ENCODE measurements around the gene MINDY2.
"Not testable (repeated sequence)": the region's sequence is repeated elsewhere in the genome, so short reads cannot be mapped to it uniquely, and the experiment has no call there.

Gene MINDY2

GRCh38 chr15:58865425-58865880 is 94.4 kb downstream of the MINDY2 start:
- H3K27ac ChIP-seq (ENCODE audit: low read depth, low read length), result no peak overlapping the region
- H3K9ac ChIP-seq (ENCODE audit: low read depth, low read length), result 0 out of 2 replicates have a peak overlapping the region, but pooled peaks have one; percentile 59
- peaks cover 10% of the 10 kb centered on the region; the same call in 1 of the 2 replicates for H3K4me1 ChIP-seq (ENCODE audit: control insufficient read depth, insufficient read depth, low read length)
- H3K27me3 ChIP-seq (ENCODE audit: control insufficient read depth, insufficient read depth, low read length), result peaks cover 9% of the 10 kb centered on the region; the same call in 1 of the 2 replicates
- no peaks in the 10 kb centered on the region for H3K9me3 ChIP-seq (ENCODE audit: control insufficient read depth, insufficient read depth, low read length)
- peak overlapping the region; percentile 39 for H3K4me3 ChIP-seq (ENCODE audit: low read depth, low read length)
- no peaks in the 10 kb centered on the region for H3K36me3 ChIP-seq (ENCODE audit: control insufficient read depth, insufficient read depth, low read length)

GRCh38 chr15:58867926-58868325 is 96.8 kb downstream of the MINDY2 start:
- Histone ChIP-seq H3K27me3 (ENCODE audit: control insufficient read depth, insufficient read depth, low read length) (peaks cover 9% of the 10 kb centered on the region; the same call in 1 of the 2 replicates), H3K4me3 (ENCODE audit: low read depth, low read length) (no peak overlapping the region), H3K36me3 (ENCODE audit: control insufficient read depth, insufficient read depth, low read length) (no peaks in the 10 kb centered on the region), H3K27ac (ENCODE audit: low read depth, low read length) (no peak overlapping the region), H3K9ac (ENCODE audit: low read depth, low read length) (no peak overlapping the region), H3K4me1 (ENCODE audit: control insufficient read depth, insufficient read depth, low read length) (peaks cover 10% of the 10 kb centered on the region; the same call in 1 of the 2 replicates), H3K9me3 (ENCODE audit: control insufficient read depth, insufficient read depth, low read length) (no peaks in the 10 kb centered on the region)

DNA sequence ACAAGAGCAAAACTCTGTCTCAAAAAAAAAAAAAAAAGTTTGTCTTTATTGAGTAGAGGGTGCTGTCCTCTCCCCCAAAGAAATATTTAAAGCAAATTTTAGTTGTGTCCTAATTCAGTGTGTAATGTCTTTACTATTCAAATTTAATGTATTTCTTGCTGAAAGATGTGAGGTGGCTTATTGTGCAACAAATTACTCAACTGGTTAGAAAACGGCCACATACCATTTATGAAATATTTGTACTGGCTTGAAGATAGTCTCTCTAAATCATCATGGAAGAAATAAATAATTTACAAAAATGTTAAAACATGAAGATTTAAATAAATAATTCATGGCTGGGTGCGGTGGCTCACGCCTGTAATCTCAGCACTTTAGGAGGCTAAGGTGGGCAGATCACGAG is 99.3 kb downstream of the MINDY2 start:
- Histone ChIP-seq H3K9ac (ENCODE audit: low read depth, low read length) (no peak overlapping the region), H3K36me3 (ENCODE audit: control insufficient read depth, insufficient read depth, low read length) (no peaks in the 10 kb centered on the region), H3K27me3 (ENCODE audit: control insufficient read depth, insufficient read depth, low read length) (no peaks in the 10 kb centered on the region), H3K9me3 (ENCODE audit: control insufficient read depth, insufficient read depth, low read length) (no peaks in the 10 kb centered on the region), H3K4me3 (ENCODE audit: low read depth, low read length) (no peak overlapping the region), H3K27ac (ENCODE audit: low read depth, low read length) (no peak overlapping the region), H3K4me1 (ENCODE audit: control insufficient read depth, insufficient read depth, low read length) (peaks cover under 1% of the 10 kb centered on the region; the same call in 1 of the 2 replicates)

DNA sequence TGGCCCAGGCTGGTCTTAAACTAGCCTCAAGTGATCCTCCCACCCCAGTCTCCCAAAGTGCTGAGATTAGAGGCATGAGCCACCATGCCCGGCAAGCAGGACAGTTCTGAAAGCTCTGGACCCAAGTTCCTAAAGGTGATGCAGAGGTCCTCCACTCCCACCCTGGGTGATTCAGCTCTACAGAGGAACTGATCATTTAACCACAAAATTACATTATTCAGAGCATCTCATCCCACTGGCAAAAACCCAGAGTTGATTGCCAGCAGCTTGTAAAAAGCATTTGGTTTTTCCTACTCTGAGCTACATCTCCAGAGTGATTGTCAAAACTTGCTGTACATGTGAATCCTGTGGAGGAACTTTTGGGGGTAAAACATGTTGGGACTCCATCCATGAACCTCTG is 102.2 kb downstream of the MINDY2 start:
- H3K4me1 ChIP-seq (ENCODE audit: control insufficient read depth, insufficient read depth, low read length), result no peaks in the 10 kb centered on the region
- H3K9me3 ChIP-seq (ENCODE audit: control insufficient read depth, insufficient read depth, low read length), result no peaks in the 10 kb centered on the region
- no peak overlapping the region for H3K4me3 ChIP-seq (ENCODE audit: low read depth, low read length)
- no peak overlapping the region for H3K27ac ChIP-seq (ENCODE audit: low read depth, low read length)
- H3K27me3 ChIP-seq (ENCODE audit: control insufficient read depth, insufficient read depth, low read length), result no peaks in the 10 kb centered on the region
- no peak overlapping the region for H3K9ac ChIP-seq (ENCODE audit: low read depth, low read length)
- peaks cover 14% of the 10 kb centered on the region for H3K36me3 ChIP-seq (ENCODE audit: control insufficient read depth, insufficient read depth, low read length)

DNA sequence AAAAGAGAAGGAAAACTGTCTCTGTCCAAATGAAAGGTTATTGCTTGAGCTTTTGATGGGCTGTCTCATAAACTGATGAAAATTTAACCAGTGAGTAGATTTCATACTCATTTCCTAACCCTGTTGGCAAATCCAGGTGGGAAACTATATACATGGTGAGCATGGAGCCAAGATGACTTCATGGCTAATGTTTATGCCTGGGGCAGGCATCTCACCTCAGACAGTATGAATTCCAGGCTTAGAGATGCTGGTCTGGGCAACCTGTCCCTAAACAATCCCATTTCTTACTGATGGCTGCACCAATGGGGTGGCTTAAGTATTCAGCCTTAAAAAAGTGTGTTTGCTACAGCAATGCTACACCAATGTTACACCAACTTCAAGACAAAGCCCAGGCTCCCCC is 104.2 kb downstream of the MINDY2 start:
- Histone ChIP-seq H3K27ac (ENCODE audit: low read depth, low read length) (no peak overlapping the region), H3K9ac (ENCODE audit: low read depth, low read length) (no peak overlapping the region), H3K27me3 (ENCODE audit: control insufficient read depth, insufficient read depth, low read length) (no peaks in the 10 kb centered on the region), H3K9me3 (ENCODE audit: control insufficient read depth, insufficient read depth, low read length) (no peaks in the 10 kb centered on the region), H3K4me1 (ENCODE audit: control insufficient read depth, insufficient read depth, low read length) (no peaks in the 10 kb centered on the region), H3K36me3 (ENCODE audit: control insufficient read depth, insufficient read depth, low read length) (peaks cover 35% of the 10 kb centered on the region), H3K4me3 (ENCODE audit: low read depth, low read length) (no peak overlapping the region)

GRCh38 chr15:58876306-58877106 is 105.4 kb downstream of the MINDY2 start:
- no peak overlapping the region for H3K27ac ChIP-seq (ENCODE audit: low read depth, low read length)
- no peaks in the 10 kb centered on the region for H3K9me3 ChIP-seq (ENCODE audit: control insufficient read depth, insufficient read depth, low read length)
- no peaks in the 10 kb centered on the region for H3K4me1 ChIP-seq (ENCODE audit: control insufficient read depth, insufficient read depth, low read length)
- H3K9ac ChIP-seq (ENCODE audit: low read depth, low read length), result no peak overlapping the region
- peaks cover 46% of the 10 kb centered on the region for H3K36me3 ChIP-seq (ENCODE audit: control insufficient read depth, insufficient read depth, low read length)
- H3K27me3 ChIP-seq (ENCODE audit: control insufficient read depth, insufficient read depth, low read length), result no peaks in the 10 kb centered on the region
- H3K4me3 ChIP-seq (ENCODE audit: low read depth, low read length), result no peak overlapping the region

DNA sequence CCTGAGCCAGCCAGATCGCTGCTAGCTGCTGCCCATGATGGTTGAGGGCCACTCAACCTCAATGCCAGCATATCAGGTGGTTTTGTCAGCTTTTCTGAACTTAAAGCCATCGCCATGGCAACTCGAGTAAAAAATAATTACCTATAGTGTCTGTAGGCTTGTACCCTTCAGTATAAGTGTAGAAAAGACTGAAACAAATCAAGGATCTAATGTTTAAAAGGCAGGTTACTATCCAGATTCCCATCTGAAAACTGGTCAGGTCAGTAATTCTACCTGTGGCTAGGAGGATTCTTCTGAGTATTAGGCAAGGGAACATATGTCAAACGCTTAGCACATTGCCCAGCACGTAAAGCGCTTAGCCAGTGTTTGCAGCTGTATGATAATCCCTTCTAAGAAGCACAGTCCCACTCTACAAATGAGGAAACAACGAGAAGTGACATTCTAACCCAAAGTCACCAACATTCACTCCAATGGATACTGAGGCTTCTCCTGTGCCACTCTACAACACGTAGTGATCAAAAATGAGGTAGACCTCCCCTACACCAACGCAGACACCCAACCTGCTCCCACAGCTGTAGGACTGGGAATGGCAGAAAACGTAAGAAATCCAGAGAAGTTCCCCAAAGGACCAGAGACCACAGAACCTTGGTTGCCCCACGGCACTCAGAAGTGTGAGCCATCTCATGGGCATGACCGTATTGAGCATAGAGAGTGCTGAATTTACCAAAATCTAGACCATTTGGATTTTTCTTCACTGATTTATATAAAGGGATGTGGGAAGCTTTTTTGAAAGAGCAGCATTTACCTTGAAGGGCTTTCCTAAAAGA is 107.1 kb downstream of the MINDY2 start:
- Histone ChIP-seq H3K27me3 (ENCODE audit: control insufficient read depth, insufficient read depth, low read length) (no peaks in the 10 kb centered on the region), H3K9me3 (ENCODE audit: control insufficient read depth, insufficient read depth, low read length) (no peaks in the 10 kb centered on the region), H3K36me3 (ENCODE audit: control insufficient read depth, insufficient read depth, low read length) (peaks cover 63% of the 10 kb centered on the region), H3K4me1 (ENCODE audit: control insufficient read depth, insufficient read depth, low read length) (no peaks in the 10 kb centered on the region), H3K4me3 (ENCODE audit: low read depth, low read length) (no peak overlapping the region), H3K9ac (ENCODE audit: low read depth, low read length) (no peak overlapping the region), H3K27ac (ENCODE audit: low read depth, low read length) (no peak overlapping the region)

GRCh38 chr15:58880320-58880719 is 109.2 kb downstream of the MINDY2 start:
- Histone ChIP-seq H3K27ac (ENCODE audit: low read depth, low read length) (no peak overlapping the region), H3K4me3 (ENCODE audit: low read depth, low read length) (no peak overlapping the region), H3K36me3 (ENCODE audit: control insufficient read depth, insufficient read depth, low read length) (peaks cover 83% of the 10 kb centered on the region), H3K27me3 (ENCODE audit: control insufficient read depth, insufficient read depth, low read length) (no peaks in the 10 kb centered on the region), H3K9ac (ENCODE audit: low read depth, low read length) (no peak overlapping the region), H3K4me1 (ENCODE audit: control insufficient read depth, insufficient read depth, low read length) (no peaks in the 10 kb centered on the region), H3K9me3 (ENCODE audit: control insufficient read depth, insufficient read depth, low read length) (no peaks in the 10 kb centered on the region)

DNA sequence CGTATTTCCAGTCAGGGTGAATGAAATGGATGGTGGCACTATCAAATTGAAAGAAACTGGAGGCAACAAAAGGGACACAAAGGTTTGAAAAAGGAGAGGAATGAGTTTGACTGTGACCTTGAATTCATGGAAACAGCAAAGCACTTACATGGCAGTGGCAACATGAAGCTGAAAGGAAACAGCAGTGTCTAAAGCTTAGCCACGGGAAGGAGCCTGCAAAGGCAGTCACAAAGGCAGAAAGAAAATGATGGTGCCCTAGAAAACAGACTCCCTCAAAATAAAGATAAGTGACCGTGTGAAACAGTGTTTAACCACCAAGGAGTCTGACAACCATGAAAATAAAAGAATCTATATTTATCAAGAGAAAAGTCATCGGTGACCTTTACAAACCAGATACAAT is 111.1 kb downstream of the MINDY2 start:
- peaks cover 95% of the 10 kb centered on the region for H3K36me3 ChIP-seq (ENCODE audit: control insufficient read depth, insufficient read depth, low read length)
- H3K4me1 ChIP-seq (ENCODE audit: control insufficient read depth, insufficient read depth, low read length), result no peaks in the 10 kb centered on the region
- H3K27ac ChIP-seq (ENCODE audit: low read depth, low read length), result no peak overlapping the region
- no peak overlapping the region for H3K4me3 ChIP-seq (ENCODE audit: low read depth, low read length)
- no peak overlapping the region for H3K9ac ChIP-seq (ENCODE audit: low read depth, low read length)
- H3K27me3 ChIP-seq (ENCODE audit: control insufficient read depth, insufficient read depth, low read length), result no peaks in the 10 kb centered on the region
- H3K9me3 ChIP-seq (ENCODE audit: control insufficient read depth, insufficient read depth, low read length), result no peaks in the 10 kb centered on the region

DNA sequence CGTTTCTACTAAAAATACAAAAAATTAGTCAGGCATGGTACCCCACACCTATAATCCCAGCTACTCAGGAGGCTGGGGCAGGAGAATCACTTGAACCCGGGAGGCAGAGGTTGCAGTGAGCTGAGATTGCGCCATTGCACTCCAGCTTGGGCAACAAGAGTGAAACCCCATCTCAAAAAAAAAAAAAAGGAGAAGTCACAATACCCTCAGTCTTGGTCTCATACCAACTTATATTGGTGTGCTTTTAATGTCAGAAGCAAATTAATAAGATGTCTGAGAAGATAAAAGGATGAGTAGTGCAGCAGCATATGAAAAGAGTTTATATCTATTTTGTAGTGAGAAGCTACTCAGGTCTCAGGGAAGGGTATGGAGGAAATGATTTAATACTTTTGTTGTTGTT is 112.8 kb downstream of the MINDY2 start:
- H3K36me3 ChIP-seq (ENCODE audit: control insufficient read depth, insufficient read depth, low read length), result peaks cover 99% of the 10 kb centered on the region
- H3K27ac ChIP-seq (ENCODE audit: low read depth, low read length); H3K9me3 ChIP-seq (ENCODE audit: control insufficient read depth, insufficient read depth, low read length); H3K4me1 ChIP-seq (ENCODE audit: control insufficient read depth, insufficient read depth, low read length); H3K4me3 ChIP-seq (ENCODE audit: low read depth, low read length); H3K27me3 ChIP-seq (ENCODE audit: control insufficient read depth, insufficient read depth, low read length); H3K9ac ChIP-seq (ENCODE audit: low read depth, low read length): not testable (repeated sequence)

DNA sequence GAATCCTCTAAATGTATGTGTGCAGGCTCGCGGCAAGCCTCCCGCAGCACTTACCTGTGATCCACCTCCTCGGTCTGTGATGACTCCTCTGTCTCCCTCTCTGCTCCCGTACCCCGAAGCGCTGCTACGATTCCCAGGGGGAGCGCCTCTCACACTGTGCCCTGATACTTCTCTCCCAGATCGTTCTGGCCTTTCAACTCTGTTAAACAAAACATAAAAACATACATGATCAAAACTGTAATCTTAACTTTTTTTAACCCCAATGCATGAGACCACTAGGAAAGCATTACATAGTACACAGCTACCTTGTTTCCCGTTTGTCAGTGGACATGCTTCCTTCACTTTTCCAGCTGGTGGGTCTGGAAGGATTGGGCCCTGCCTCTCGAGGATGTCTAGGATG is 115.8 kb downstream of the MINDY2 start:
- Histone ChIP-seq H3K36me3 (ENCODE audit: control insufficient read depth, insufficient read depth, low read length) (peaks cover 99% of the 10 kb centered on the region), H3K9ac (ENCODE audit: low read depth, low read length) (no peak overlapping the region), H3K9me3 (ENCODE audit: control insufficient read depth, insufficient read depth, low read length) (no peaks in the 10 kb centered on the region), H3K27ac (ENCODE audit: low read depth, low read length) (no peak overlapping the region), H3K4me1 (ENCODE audit: control insufficient read depth, insufficient read depth, low read length) (no peaks in the 10 kb centered on the region), H3K4me3 (ENCODE audit: low read depth, low read length) (no peak overlapping the region), H3K27me3 (ENCODE audit: control insufficient read depth, insufficient read depth, low read length) (no peaks in the 10 kb centered on the region)
